GM21528 (cell line): ENCODE results near the gene ZNF577.
A peak's percentile ranks its signal among the peaks of the same experiment; 100 is the strongest.
"Not testable (repeated sequence)": the region's sequence is repeated elsewhere in the genome, so short reads cannot be mapped to it uniquely, and the experiment has no call there.

ENCODE experiments used
- ATAC-seq: cut with Tn5 transposase; IDR thresholded peaks from one replicate; pipeline ENCODE4 v1.9.1; 2021; ENCODE audit warnings: mild to moderate bottlenecking, moderate library complexity; ENCODE audit not compliant: unreplicated experiment, low FRiP score

ZNF577 gene

GRCh38 chr19:51887522-51888498 lies at the start of gene ZNF577:
Gene ZNF577 (minus strand): TSS chr19:51887951. CDS start chr19:51880382, 7,569 bp downstream.
- ATAC-seq: no peak

- ATAC-seq: no peak
These were observed 44.2 kb upstream of the ZNF577 start for GRCh38 chr19:51931921-51932320.

- no peak for ATAC-seq
These were observed 40.1 kb upstream of the ZNF577 start for GRCh38 chr19:51927859-51928258.

DNA sequence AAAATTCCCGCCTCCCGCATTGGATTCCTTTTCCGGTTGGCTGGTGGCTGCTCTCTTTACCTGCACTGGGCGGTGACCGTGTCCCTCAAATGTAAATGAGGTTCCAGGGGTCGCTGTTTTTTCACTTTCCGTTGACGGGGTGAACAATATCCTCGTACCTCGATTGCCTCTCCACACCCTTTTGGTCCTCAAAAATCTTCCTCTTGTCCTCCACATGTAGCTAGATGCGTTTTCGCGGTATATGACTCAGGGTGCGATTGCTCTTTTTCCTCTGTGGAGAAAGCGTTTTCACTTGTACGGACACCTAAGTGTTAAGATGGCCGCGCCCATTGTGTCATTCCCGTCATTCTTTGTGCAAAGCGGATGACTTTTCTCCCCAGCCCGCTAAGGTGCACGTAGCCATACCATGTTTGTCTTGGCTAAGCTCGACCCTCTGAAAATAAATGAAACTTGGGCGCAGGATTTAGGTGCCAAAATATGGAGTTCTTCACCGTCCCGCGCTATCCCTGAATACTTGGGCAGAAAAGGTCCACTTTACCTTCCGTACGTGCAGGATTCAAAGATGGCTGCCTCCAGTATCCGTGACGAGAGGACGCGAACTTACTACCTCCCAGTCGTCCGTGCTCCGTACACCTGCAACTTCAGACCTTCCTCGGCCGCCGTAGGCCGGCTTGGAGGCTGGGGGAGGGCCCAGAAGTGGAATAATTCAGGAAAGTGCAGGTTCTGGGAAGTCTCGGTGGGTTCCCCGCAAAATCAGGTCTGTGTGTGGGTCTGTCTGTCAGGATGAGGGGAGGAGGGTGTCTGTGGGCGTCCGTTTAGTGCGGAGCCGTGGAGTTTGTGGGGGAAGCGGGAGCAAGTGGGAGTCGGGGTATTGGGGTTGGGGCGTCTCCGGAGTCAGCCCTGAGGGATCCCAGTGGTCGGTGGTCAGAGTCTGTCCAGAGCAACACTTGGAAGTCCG lies 39.3 kb upstream of the ZNF577 start, which contains the start of gene ZNF613:
TSS of gene ZNF613 (plus strand) at position 689 of the 958 bp plus-strand sequence. CDS start 8,749 bp downstream, outside the sequence.
- peak; percentile 77 for ATAC-seq

DNA sequence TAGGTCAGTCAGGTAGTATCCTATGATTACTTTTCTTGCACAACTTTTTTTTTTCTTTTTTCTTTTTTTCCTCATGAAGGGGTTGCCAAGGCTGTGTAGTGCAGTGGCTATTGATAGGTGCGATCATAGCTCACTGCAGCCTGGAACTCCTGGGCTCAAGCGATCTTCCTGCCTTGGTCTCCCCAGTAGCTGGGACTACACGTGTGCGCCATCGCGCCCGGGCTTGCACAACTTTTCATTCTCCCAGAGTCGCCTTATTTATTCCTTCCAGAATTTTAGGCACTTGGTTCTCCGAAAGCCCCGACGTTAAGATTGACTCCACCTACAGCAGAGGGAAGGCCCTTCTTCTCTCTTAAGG lies 38.7 kb upstream of the ZNF577 start:
- ATAC-seq: no peak

DNA sequence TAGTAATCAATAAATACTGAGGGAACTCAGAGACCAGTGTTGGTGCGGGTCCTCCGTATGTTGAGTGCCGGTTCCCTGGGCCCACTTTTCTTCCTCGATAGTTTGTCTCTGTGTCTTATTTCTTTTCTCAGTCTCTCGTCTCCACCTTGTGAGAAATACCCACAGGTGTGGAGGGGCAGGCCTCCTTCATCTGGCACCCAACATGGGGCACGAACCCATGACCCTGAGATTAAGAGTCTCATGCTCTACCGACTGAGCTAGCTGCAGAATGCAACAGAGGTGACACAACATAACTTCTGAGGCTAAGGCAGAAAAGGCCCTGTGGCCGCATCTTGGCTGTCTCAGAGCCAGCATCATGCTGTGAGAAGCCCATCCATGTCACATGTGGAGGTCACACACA lies 34.2 kb upstream of the ZNF577 start:
- no peak for ATAC-seq

DNA sequence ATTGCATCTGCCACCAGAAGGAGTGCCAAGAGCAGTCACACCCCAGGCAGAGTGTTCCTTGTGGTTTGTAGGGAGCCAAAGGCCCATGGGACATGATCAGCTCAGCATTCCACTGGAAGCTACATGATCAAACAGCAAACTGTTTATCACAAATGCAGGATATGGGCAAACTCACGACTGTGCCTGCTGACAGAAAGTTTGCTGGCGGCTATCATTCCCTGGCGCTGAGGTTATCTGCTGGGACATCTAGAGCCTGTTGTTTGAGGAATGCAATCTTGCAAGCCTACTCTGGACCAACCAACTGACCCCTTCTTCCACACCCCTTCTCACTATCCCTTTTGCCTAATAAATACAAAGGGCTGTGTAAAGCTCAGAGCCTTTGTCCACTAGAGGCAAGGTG lies 31.9 kb upstream of the ZNF577 start:
- ATAC-seq: no peak

GRCh38 chr19:51916167-51916566 lies 28.4 kb upstream of the ZNF577 start:
- no peak for ATAC-seq

- no peak for ATAC-seq
These were observed 27.6 kb upstream of the ZNF577 start for GRCh38 chr19:51915324-51915867.

DNA sequence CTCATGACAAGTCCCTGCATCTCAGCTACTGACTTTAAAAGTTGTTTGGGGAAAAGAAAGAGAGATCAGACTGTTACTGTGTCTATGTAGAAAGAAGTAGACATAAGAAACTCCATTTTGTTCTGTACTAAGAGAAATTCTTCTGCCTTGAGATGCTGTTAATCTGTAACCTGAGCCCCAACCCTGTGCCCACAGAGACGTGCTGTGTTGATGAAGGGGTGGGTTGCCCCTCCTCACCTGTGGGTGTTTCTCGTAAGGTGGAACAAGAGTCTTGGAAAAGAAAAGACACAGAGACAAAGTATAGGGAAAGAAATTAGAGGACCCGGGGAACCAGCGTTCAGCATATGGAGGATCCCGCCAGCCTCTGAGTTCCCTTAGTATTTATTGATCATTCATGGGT lies 20.2 kb upstream of the ZNF577 start:
- ATAC-seq: not testable (repeated sequence)

GRCh38 chr19:51906108-51906507 lies 18.4 kb upstream of the ZNF577 start:
- ATAC-seq: not testable (repeated sequence)

DNA sequence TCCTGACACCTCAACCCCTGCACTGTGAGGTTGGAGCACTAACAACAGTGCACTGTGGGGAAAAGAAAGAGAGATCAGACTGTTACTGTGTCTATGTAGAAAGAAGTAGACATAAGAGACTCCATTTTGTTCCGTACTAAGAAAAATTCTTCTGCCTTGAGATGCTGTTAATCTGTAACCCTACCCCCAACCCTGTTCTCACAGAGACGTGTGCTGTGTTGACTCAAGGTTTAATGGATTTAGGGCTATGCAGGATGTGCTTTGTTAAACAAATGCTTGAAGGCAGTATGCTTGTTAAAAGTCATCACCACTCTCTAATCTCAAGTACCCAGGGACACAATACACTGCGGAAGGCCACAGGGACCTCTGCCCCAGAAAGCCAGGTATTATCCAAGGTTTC lies 17.9 kb upstream of the ZNF577 start:
- not testable (repeated sequence) for ATAC-seq

- ATAC-seq: no peak
These were observed 17.5 kb upstream of the ZNF577 start for GRCh38 chr19:51905206-51905605.

DNA sequence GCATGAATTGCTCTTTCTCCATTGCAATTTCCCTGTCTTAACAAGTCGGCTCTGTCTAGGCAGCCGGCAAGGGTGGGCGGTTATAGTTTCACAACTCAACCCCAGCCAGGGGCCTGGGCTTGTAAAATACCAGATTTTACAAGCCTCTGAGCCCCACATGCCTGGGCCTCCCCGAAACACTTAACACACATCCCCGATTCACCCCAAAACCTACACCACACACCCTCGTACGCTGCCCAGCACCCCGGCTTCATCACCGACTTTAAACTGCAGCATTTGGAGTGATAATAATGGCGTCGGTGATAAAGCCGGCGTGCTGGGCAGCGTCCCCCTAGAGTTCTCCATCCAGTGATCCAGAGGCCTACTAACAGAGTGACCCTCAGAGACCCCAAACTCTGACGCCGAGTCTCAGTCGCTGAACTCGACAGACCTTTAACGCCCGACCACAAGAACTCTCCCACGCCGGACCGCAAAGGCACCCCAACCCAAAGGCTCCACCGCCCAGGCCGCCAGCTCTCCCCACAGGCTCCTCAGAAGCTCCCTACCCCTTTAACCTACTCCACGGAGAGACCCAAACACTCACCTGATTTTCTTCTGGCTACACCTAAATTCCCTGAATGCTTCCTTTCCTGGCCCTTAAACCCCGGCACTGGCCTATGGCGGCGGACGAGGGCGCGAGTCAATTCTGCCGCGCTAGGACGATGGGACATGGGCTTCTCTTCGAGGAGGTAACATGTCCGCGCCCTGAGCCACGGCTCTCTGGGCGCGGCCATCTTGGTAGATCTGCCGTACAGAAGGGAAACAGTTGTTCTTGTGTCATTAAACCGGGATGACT lies 16.8 kb upstream of the ZNF577 start, which contains the start of gene ZNF649:
TSS of gene ZNF649 (minus strand) at position 687 of the 835 bp plus-strand sequence. CDS start 4,910 bp downstream, outside the sequence.
- ATAC-seq: peak; percentile 76

DNA sequence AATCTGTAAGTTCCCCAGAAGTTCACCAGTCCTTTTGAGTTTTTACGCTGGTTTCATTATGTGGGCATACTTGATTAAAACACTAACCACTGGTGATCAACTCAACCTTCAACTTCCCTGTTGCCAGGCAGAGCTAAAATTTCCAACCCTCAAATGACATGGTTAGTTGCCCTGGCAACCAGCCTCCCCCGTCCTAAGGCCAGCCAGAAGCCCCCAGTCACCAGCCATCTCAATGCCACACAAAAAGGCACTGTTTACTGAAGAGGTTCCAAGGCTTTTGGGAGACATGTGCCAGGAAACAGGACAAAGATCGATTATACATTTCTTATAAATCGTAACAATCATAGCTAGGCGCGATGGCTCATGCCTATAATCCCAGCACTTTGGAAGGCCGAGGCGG lies 15.4 kb upstream of the ZNF577 start:
- ATAC-seq: no peak

- ATAC-seq: no peak
These were observed 14.1 kb upstream of the ZNF577 start for GRCh38 chr19:51901860-51902259.

DNA sequence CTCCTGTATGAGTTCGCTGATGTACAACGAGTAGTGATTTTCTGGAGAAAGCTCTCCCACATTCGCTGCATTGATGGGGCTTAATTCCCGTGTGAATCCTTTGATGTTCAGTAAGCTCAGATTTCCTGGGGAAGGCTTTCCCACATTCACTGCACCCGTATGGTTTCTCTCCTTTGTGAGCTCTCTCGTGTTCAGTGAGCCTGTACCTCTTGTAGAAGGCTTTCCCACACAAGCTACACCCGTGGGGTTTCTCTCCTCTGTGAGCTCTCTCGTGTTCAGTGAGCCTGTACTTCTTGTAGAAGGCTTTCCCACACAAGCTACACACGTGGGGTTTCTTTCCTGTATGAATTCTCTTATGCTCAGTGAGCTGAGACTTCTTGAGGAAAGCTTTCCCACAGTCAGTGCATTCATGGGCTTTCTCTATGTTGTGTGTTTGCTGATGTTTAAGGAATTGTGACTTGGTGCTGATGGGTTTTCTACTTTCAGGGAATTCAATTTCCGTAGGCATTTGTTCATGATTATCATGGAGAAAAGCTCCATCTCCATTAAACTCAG lies 3.5 kb upstream of the ZNF577 start:
- ATAC-seq: no peak

DNA sequence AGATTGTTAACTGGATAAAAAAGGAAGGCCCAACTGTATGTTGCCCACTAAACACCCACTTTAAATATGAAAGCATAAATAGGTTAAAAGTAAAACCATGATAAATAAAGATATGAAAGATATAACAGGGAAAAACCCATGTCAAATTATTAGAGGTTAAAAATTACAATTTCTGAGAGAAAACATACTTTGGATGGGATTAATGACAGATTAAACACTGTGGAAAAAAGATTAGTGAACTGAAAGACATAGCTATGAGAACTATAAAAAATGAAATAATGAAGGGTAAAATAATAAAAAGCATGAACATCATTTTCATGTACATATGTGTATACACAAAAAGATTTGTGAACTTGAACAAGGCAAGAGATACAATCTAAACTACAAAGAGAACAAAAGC lies 2.2 kb upstream of the ZNF577 start:
- no peak for ATAC-seq

DNA sequence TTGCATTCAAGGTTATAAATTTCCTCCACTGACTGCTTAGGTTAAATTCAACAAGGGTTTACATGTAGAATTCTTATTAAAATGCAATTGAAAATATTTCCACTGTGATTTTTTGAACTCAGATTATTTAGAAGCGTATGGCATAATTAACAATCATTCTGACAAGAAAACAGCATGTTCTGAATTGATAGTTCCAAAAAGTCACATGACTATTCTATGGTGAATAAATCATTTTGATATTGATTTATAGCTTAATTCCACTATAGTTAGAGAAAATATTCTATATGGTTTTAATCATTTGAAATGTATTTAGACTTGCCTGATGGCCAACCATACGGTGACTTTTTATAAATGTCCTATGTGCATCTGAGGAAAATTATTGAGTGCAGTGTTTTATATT lies 3.0 kb downstream of the ZNF577 start:
- ATAC-seq: no peak
